Stimulated activated naive CD4-positive, alpha-beta T cell (primary cell): Measurements from ENCODE around the gene PACSIN1.

ENCODE experiments used
- DNase-seq, 6 experiments: peaks; one replicate each; lab custom pipeline; 2025; lab: John Stamatoyannopoulos, UW

PACSIN1 gene

GRCh38 chr6:34465531-34466241 lies at the start of gene PACSIN1:
PACSIN1 (plus strand) TSS chr6:34466076; CDS start chr6:34526306, 60,230 bp downstream.
- DNase-seq: no peak

- DNase-seq: no peak
Observed at GRCh38 chr6:34416877-34417371, 49.0 kb upstream of the PACSIN1 start.

- DNase-seq: no peak
Observed at GRCh38 chr6:34418367-34418766, 47.5 kb upstream of the PACSIN1 start.

GRCh38 chr6:34423254-34423653 lies 42.6 kb upstream of the PACSIN1 start:
- no peak for DNase-seq

- DNase-seq: no peak
Observed at GRCh38 chr6:34424200-34425131, 41.4 kb upstream of the PACSIN1 start.

- peak in 3 of 6 experiments; percentile 13 to 32 (median 28) for DNase-seq
Observed at GRCh38 chr6:34425132-34425497, 40.8 kb upstream of the PACSIN1 start.

GRCh38 chr6:34425498-34426410 lies 40.1 kb upstream of the PACSIN1 start, which contains the start of gene RPS10:
RPS10 (minus strand) TSS chr6:34426069; CDS start chr6:34425221, 848 bp downstream.
- peak; percentile 77 to 90 (median 84) for DNase-seq

- DNase-seq: no peak
Observed at GRCh38 chr6:34435916-34436315, 30.0 kb upstream of the PACSIN1 start.

GRCh38 chr6:34436803-34437643 lies 28.9 kb upstream of the PACSIN1 start:
- no peak for DNase-seq

- no peak for DNase-seq
Observed at GRCh38 chr6:34437644-34437970, 28.3 kb upstream of the PACSIN1 start.

GRCh38 chr6:34438705-34439104 lies 27.2 kb upstream of the PACSIN1 start:
- no peak for DNase-seq

GRCh38 chr6:34439442-34439841 lies 26.4 kb upstream of the PACSIN1 start:
- no peak for DNase-seq

- no peak for DNase-seq
Observed at GRCh38 chr6:34441526-34441925, 24.4 kb upstream of the PACSIN1 start.

- no peak for DNase-seq
Observed at GRCh38 chr6:34445313-34445860, 20.5 kb upstream of the PACSIN1 start.

- no peak for DNase-seq
Observed at GRCh38 chr6:34447386-34447785, 18.5 kb upstream of the PACSIN1 start.

GRCh38 chr6:34447910-34448309 lies 18.0 kb upstream of the PACSIN1 start:
- DNase-seq: no peak

- no peak for DNase-seq
Observed at GRCh38 chr6:34451192-34451591, 14.7 kb upstream of the PACSIN1 start.

- no peak for DNase-seq
Observed at GRCh38 chr6:34455831-34456230, 10.0 kb upstream of the PACSIN1 start.

GRCh38 chr6:34457382-34457741 lies 8.5 kb upstream of the PACSIN1 start:
- DNase-seq: no peak
